Tongue (tissue), 2 donors: ENCODE measurements around the gene DOLPP1. TPM values are rescaled to one million over a fixed set of nuclear protein-coding genes. Genes with fewer than 3 reads are reported as not detected.

Source experiments
- DNase-seq: peaks from one replicate; pipeline ENCODE4 v3.0.0-alpha.2; 2015
- total RNA-seq: library from RNA; depleted of rRNA; stranded (reverse); fragments of >200 nt; gene quantifications from one replicate; pipeline ENCODE4 v1.2.3, GENCODE V29; 2014

DOLPP1 gene
- total RNA-seq, 1 donor from 2014 or later: 9.9 TPM

GRCh38 chr9:129064499-129064908, 16.4 kb upstream of the DOLPP1 start:
- no peak for DNase-seq

GRCh38 chr9:129068110-129068509, 12.8 kb upstream of the DOLPP1 start:
- no peak for DNase-seq

GRCh38 chr9:129068990-129069861, 11.7 kb upstream of the DOLPP1 start:
- DNase-seq: peak; percentile 62

- no peak for DNase-seq
Observed at GRCh38 chr9:129069862-129070641, 10.9 kb upstream of the DOLPP1 start.

- no peak for DNase-seq
Observed at GRCh38 chr9:129070696-129071525, 10.0 kb upstream of the DOLPP1 start.

- no peak for DNase-seq
Observed at GRCh38 chr9:129071526-129072126, 9.3 kb upstream of the DOLPP1 start.

- no peak for DNase-seq
Observed at GRCh38 chr9:129072171-129072570, 8.7 kb upstream of the DOLPP1 start.

GRCh38 chr9:129073404-129073803, 7.5 kb upstream of the DOLPP1 start:
- DNase-seq: no peak

GRCh38 chr9:129074106-129074505, 6.8 kb upstream of the DOLPP1 start:
- DNase-seq: no peak

- DNase-seq: no peak
Observed at GRCh38 chr9:129075996-129076639, 4.8 kb upstream of the DOLPP1 start.

- no peak for DNase-seq
Observed at GRCh38 chr9:129076640-129077037, 4.3 kb upstream of the DOLPP1 start.

- DNase-seq: no peak
Observed at GRCh38 chr9:129077236-129077635, 3.7 kb upstream of the DOLPP1 start.

GRCh38 chr9:129078691-129079503, 2.0 kb upstream of the DOLPP1 start:
- DNase-seq: no peak

- DNase-seq: no peak
Observed at GRCh38 chr9:129079829-129080228, 1.1 kb upstream of the DOLPP1 start.

GRCh38 chr9:129080298-129080600, 662 bp upstream of the DOLPP1 start:
- DNase-seq: no peak

GRCh38 chr9:129081388-129081904, 535 bp downstream of the DOLPP1 start:
- DNase-seq: no peak

GRCh38 chr9:129084087-129084486, 3.2 kb downstream of the DOLPP1 start:
- DNase-seq: no peak

- DNase-seq: no peak
Observed at GRCh38 chr9:129089246-129089645, 8.3 kb downstream of the DOLPP1 start.

GRCh38 chr9:129093602-129094386, 12.9 kb downstream of the DOLPP1 start:
- DNase-seq: no peak
